GM21515 (cell line): Measurements from ENCODE around the gene PNPLA7.
"Not testable (repeated sequence)": the region's sequence is repeated elsewhere in the genome, so short reads cannot be mapped to it uniquely, and the experiment has no call there.

Experiments used
- ATAC-seq: cut with Tn5 transposase; IDR thresholded peaks from one replicate; pipeline ENCODE4 v1.9.1; 2021; ENCODE audit not compliant: unreplicated experiment

PNPLA7 gene

GRCh38 chr9:137482094-137482781 lies 68.0 kb downstream of the PNPLA7 start:
- ATAC-seq: no peak

- ATAC-seq: no peak
Observed at GRCh38 chr9:137480686-137481683, 69.2 kb downstream of the PNPLA7 start.

- ATAC-seq: no peak
Observed at GRCh38 chr9:137479892-137480685, 70.1 kb downstream of the PNPLA7 start.

- no peak for ATAC-seq
Observed at GRCh38 chr9:137478962-137479861, 71.0 kb downstream of the PNPLA7 start.

- ATAC-seq: no peak
Observed at GRCh38 chr9:137478613-137478961, 71.6 kb downstream of the PNPLA7 start.

- ATAC-seq: no peak
Observed at GRCh38 chr9:137477778-137478612, 72.2 kb downstream of the PNPLA7 start.

GRCh38 chr9:137476856-137477255 lies 73.3 kb downstream of the PNPLA7 start:
- no peak for ATAC-seq

- no peak for ATAC-seq
Observed at GRCh38 chr9:137475666-137476065, 74.5 kb downstream of the PNPLA7 start.

- ATAC-seq: no peak
Observed at GRCh38 chr9:137474271-137474670, 75.9 kb downstream of the PNPLA7 start.

- no peak for ATAC-seq
Observed at GRCh38 chr9:137470785-137471184, 79.4 kb downstream of the PNPLA7 start.

- ATAC-seq: no peak
Observed at GRCh38 chr9:137467896-137468295, 82.3 kb downstream of the PNPLA7 start.

- ATAC-seq: no peak
Observed at GRCh38 chr9:137467161-137467581, 83.0 kb downstream of the PNPLA7 start.

- ATAC-seq: not testable (repeated sequence)
Observed at GRCh38 chr9:137466389-137467085, 83.7 kb downstream of the PNPLA7 start.

- no peak for ATAC-seq
Observed at GRCh38 chr9:137465720-137466388, 84.3 kb downstream of the PNPLA7 start.

- ATAC-seq: no peak
Observed at GRCh38 chr9:137465000-137465719, 85.0 kb downstream of the PNPLA7 start.

GRCh38 chr9:137464291-137464999 lies 85.8 kb downstream of the PNPLA7 start:
- no peak for ATAC-seq

GRCh38 chr9:137463931-137464290 lies 86.3 kb downstream of the PNPLA7 start:
- no peak for ATAC-seq
